Erythroblast (primary cell): ENCODE data around the gene CSMD2.

ENCODE experiments used
- DNase-seq, 2 experiments: peaks; one replicate each; lab custom pipeline; 2025; lab: John Stamatoyannopoulos, UW
- GATA1 ChIP-seq: IDR thresholded peaks from 2 replicates; pipeline ENCODE4 v1.6.1; 2011; ENCODE audit warnings: low read depth, mild to moderate bottlenecking, control low read depth, low read length, moderate library complexity
- POLR2A ChIP-seq: IDR thresholded peaks from 2 replicates; pipeline ENCODE4 v1.6.1; 2011; ENCODE audit warnings: mild to moderate bottlenecking, low read length

The CSMD2 gene

DNA sequence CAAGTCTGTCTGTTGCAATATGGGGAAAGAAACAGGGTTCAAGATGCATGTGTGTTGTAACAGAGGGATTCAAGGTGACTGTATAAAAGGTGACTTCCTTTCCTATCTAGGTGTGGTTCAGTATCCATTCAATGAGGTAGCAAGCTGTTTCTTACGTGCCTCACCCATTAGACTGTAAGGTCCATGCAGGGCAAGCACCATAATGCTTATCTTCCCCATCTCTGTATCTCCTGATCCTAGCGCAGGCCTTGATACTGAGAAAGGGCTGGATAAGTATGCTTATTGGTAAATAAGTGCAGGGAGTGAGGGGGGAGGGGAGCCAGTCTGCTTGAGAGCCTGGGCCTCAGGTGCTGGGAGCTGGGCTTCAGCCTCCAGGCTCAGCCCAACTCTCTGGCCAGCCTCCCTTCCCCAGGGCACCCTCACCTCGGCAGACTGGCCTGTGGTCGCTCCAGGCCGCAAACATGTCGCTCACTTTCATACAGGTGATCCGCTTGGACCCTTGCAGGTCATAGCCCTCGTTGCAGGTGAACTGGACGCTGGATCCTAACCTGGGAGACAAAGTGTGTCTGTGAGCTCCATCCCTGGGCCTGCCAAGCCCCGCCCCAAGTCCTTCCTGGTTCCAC lies 345.6 kb downstream of the CSMD2 start:
- DNase-seq = no peak
- no peak for TF ChIP-seq GATA1
- TF ChIP-seq POLR2A = no peak

DNA sequence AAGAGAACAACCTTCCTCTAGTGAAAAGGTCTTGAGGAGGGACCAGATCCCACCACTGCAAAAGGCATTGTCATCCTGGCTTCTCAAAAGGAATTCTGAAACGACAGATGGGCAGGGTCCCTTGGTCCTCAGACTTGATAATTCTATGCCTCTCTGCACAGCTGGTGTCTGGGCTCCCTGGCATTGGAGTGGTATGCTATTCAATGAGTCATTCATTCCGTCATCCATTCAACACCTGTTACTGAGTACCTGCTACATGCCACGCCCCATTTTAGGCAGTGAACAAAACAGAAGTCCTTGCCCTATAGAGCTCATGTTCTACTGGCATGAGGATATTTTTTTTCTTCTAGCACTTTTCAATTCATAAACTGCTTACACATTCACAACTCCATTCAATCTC lies 347.0 kb downstream of the CSMD2 start:
- no peak for DNase-seq
- TF ChIP-seq POLR2A (no peak), GATA1 (no peak)

DNA sequence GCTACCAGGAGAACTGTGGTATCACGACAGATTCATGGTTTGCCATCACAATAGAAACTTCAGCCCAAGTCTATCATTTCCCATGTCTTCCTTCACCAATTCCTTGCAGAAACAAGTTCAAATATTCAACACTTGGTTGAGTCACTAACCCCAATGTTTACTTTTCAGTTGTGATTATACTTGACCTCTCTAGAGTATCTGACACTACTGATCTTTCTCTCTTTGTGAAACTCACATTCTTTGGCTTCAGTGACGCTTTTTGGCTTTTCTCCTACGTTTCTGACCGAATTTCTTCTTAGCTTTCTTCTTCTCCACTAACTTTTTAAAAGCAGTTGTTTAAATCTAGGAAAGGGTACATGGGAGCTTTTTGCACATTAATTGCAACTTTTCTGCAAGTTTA lies 350.0 kb downstream of the CSMD2 start:
- DNase-seq = no peak
- TF ChIP-seq POLR2A (no peak), GATA1 (no peak)

DNA sequence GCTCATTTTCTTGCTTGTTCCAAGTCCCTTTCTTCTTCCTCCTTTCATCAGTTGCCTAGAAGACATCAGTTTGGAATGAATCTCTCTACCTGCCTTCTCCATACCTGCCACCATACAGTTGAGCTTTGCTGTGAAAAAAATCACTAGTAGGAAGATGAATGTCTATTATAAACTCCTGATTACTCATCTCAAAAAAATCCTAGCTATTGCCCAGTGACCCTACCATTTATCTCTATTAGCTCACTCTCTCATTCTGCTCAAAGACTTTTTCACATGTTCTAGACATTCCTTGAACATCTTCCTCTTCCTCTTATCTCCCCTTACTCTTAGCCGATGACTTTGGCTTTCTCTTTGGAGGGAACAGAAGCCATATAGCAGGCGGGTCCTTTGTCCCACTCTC lies 350.9 kb downstream of the CSMD2 start:
- TF ChIP-seq POLR2A (no peak), GATA1 (no peak)
- no peak for DNase-seq

DNA sequence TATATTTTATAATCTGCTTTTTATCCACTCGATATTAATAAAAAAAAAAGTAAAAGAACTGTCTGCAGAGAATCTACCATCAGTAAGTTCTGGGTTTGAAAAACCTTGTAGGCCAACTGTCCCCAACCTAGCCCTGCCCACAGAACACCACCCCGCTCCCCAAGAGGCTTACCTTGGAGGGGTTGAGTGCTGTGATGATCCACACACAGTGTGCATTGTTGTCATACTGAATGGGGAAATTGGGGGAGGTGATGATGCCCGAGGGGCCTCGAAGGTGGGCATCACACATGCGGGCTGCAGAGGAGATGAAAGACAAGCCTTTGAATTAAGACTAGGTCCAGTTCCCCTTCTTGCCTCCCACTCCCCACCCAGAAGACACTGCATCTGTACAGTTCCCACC lies 354.5 kb downstream of the CSMD2 start:
- TF ChIP-seq GATA1 (no peak), POLR2A (no peak)
- no peak for DNase-seq

DNA sequence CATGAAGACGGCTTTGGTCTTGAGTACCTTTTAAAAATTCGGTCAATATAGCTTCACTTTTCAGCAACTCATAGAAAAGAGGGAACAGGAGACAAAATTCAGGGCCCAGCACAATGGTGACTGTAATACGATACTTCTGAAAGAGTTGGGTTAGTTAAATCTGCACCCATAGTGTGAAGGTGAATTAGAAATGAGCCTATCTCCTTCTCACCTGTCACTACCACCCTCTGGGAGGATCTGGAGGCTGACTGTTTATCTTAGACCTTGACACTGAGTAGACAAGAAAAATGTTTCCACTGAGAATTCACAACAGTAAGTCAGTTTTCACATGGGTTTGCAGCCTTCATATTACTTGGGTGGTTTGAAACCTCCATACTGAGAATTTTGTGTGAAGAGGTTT lies 359.0 kb downstream of the CSMD2 start:
- TF ChIP-seq POLR2A (no peak), GATA1 (no peak)
- no peak for DNase-seq

DNA sequence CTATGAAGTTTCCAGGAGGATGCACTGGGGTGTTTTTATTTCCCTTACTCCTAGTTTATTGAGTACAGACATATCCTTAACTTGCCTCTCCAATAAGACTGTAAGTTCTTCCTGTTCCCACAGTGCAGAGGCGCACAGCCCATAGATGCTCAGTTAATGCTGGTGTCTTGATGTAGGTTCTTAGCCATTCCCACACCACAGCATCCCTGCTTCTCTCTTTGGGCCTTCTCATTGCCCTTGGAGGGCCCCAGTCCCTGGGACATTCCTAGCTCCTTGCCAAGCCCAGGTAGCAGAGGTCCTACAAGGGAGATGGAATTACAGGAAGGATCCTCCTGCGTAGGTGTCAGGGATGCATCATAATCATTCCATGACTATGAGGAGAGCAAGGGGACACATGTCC lies 362.8 kb downstream of the CSMD2 start:
- no peak for DNase-seq
- TF ChIP-seq GATA1 = no peak
- no peak for TF ChIP-seq POLR2A

DNA sequence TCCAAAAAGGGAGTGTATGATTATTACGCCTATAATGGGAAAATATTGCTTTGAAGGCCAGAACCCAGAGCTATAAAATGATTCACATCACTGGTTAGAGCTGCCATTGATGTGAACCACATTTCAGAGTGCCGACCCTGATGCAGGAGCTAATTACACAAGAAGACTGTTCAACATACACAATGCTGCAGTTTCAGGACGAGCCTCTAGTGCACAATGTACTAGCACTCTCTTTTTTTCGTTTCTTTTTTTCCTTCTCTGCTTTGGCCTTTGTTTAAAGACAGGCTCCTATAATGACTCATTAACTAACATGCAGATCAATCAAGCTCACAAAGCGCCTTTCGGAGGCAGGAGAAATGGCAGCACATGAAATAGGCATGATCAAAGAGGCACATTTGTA lies 367.2 kb downstream of the CSMD2 start:
- TF ChIP-seq GATA1 = no peak
- no peak for TF ChIP-seq POLR2A
- no peak for DNase-seq

DNA sequence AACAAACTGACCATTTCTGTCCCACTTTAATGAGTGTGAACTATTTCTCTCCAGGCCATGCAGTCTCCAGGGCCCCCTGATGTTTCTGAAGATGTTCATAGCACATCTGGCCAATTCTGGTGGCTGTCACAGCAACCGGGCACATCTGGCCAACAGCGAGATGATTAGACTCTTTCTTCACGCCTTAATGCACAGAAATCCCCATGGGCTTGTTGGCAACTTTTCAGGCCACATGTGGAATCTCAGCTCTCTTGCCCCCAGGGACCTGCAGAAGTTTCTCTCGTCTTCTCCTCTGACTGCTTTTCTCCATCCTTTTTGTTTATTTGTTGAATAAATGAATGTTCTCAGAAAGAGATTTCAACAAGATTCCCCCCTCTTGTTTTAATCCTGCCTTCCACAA lies 372.4 kb downstream of the CSMD2 start:
- DNase-seq = no peak
- TF ChIP-seq POLR2A (no peak), GATA1 (no peak)

DNA sequence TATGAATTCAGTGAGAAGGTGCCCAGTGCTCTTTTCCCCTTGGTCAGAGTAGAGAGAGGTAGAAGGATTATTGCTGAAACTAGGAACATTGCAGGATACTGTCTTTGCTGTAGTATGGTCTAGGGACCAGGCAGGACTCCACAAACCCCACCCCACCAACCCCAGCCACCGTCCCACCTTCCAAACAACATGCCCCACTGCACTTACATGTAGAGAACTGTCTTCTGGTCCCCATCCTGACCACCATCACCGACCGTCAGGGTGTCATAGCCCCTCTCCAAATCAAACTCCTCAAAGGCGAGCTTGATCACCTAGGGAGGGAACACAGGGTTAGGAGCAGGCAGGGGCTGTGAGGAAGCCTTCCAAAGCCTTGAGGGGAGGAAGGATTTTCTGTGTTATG lies 372.8 kb downstream of the CSMD2 start:
- DNase-seq = no peak
- TF ChIP-seq GATA1 (no peak), POLR2A (no peak)

DNA sequence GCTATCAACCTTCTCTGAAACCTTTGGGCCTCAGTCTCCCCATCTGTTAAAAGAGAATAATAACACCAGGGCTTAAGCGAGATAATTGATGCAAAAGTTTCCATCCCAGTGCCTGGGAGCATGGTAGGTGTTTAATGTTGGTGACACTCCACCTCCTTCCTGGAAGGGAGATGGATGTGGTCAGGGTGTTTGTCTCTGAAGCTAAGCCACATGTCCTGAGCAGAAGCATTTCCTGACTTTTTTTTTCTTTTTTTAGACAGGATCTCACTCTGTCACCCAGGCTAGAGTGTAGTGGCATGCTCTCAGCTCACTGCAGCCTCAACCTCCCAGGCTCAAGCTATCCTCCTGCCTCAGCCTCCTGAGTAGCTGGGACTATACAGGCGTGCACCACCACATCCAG lies 373.8 kb downstream of the CSMD2 start:
- TF ChIP-seq POLR2A (no peak), GATA1 (no peak)
- DNase-seq = no peak

DNA sequence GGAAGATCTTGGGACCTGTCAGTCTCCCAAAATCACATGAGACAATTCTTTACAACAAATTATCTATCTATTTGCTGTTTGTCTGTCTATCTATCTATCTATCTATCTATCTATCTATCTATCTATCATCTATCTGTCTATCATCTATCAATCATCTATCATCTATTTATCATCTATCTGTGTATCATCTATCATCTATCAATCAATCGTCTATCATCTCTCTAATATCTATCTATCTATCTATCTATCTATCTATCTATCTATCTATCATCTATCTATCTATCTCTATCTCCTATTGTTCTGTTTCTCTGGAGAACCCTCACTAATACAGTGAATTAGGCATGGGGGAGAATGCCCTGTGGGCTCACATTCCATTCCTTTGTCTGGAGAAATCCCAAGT lies 374.5 kb downstream of the CSMD2 start:
- no peak for TF ChIP-seq GATA1
- no peak for DNase-seq

DNA sequence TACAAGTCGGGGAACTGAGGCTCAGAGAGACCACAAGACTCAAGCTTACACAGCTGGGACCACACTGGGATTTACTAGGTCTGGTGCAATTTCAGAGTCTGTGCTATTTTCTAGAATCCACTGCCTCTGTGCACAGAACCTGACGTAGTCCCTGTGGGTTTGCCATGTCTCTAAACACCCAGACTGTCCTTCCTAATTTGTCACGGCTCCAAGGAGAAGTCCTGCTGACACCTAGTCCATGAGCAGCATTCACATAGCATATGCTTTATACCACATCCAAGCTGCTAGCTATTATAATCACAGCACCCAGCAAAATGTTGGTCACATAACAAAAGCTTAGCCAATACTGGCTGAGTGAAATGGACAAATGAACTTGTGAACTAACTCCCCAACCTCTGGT lies 380.2 kb downstream of the CSMD2 start:
- DNase-seq = no peak
- TF ChIP-seq POLR2A = no peak
- TF ChIP-seq GATA1 = no peak

DNA sequence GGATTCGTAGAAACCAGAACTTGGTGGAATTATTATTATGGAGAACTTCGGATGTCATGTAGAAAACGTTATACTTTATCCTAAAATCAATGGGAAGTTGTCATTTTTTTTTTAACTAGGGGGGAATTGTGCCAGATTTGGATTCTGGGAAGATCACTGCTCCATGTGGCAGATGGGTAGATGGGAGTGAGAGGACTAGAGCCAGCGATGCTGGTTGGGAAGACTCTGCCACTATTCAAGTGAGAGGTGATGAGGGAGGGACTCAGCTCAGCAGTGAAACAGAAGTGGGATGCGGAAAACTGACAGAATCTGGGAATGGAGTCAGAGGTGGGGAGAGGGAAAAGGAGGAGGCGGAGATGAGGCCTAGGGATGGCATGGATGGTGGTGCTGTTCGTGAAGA lies 382.3 kb downstream of the CSMD2 start:
- no peak for TF ChIP-seq GATA1
- no peak for TF ChIP-seq POLR2A
- DNase-seq = no peak

DNA sequence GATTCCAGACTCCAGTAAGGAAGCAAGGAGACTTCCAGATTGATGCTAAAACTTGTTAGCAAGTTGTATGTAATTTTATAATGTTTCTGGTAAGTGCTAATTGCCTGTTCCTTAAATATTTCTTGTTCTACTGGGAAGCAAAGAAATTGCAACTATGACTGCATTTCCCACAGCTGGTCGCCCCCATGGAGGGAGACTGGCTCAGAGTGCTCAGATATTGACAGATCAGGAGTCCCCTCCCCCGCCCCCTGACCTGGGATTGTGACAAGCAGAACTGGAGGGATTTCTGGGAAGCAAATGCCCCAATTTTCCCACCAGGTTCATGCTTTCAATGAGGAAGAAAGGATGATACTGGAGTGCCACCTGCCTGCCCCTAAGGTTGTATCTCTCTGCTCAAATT lies 383.4 kb downstream of the CSMD2 start:
- TF ChIP-seq POLR2A = no peak
- TF ChIP-seq GATA1 = no peak
- DNase-seq = no peak

DNA sequence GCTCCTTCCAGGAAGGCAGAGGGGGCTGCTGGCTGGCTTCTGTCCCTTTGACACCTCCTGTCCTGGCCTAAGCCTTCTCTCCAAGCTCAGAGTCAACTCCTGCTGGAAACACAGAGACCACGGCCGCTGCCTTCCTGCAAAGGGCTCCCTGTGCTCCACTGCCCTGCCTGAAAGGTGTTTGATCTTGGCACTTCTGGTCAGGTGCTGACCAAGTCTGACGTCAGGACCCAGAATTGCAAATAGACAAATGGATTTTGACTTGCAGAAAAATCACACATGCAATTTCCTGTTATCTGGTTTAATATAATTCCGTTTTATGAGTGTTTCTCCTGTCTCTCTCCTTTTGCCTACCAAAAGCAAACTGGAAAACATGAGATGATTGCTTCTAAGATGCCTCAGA lies 387.7 kb downstream of the CSMD2 start:
- TF ChIP-seq GATA1 (no peak), POLR2A (no peak)
- no peak for DNase-seq

DNA sequence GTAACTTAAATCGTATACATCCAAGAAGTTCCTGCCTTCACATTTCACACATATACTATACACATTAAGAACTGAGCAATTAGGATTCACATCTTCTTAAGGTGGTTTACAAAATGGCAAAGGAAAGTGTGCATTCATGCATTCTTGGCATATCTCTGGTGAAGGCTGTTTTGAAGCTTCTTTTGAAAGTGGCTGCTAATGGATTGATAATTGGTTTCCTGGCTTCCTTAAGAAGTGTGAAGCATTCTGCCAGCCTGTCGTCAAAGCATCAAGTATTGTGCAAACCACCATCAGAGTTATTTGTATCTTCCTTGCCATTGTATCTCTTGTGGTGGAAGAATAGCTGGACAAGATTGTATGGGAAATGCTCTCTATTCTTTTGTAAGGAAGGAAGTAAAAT lies 396.2 kb downstream of the CSMD2 start:
- no peak for TF ChIP-seq POLR2A
- no peak for TF ChIP-seq GATA1
- no peak for DNase-seq
